CD4-positive, alpha-beta T cell treated with Interleukin-4 for 4 hours (primary cell): ENCODE results near the gene HLA-DQB2.

Source experiments
- DNase-seq: peaks from one replicate; pipeline ENCODE4 v3.0.0-alpha.2; 2020

HLA-DQB2 gene

DNA sequence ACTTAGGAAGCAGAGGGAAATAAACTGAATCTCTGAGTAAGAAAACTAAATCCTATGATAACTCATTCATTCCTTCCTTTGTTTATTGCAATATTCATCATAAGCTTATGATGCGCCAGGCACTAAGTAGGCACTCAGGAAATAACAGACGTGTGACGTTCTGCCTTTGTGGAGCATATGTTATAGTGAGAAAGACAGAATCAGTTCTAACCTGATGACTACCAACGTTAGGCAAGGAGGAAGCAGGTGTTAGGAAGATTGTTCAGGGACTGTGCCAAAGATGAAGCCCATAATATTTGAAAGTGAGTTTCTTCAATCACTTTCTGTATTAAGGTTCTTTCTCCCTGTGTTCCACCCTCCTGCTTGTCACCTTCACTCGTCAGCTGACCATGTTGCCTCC is 18.6 kb downstream of the HLA-DQB2 start:
- no peak for DNase-seq

GRCh38 chr6:32742374-32742773 is 21.0 kb downstream of the HLA-DQB2 start:
- DNase-seq: no peak

DNA sequence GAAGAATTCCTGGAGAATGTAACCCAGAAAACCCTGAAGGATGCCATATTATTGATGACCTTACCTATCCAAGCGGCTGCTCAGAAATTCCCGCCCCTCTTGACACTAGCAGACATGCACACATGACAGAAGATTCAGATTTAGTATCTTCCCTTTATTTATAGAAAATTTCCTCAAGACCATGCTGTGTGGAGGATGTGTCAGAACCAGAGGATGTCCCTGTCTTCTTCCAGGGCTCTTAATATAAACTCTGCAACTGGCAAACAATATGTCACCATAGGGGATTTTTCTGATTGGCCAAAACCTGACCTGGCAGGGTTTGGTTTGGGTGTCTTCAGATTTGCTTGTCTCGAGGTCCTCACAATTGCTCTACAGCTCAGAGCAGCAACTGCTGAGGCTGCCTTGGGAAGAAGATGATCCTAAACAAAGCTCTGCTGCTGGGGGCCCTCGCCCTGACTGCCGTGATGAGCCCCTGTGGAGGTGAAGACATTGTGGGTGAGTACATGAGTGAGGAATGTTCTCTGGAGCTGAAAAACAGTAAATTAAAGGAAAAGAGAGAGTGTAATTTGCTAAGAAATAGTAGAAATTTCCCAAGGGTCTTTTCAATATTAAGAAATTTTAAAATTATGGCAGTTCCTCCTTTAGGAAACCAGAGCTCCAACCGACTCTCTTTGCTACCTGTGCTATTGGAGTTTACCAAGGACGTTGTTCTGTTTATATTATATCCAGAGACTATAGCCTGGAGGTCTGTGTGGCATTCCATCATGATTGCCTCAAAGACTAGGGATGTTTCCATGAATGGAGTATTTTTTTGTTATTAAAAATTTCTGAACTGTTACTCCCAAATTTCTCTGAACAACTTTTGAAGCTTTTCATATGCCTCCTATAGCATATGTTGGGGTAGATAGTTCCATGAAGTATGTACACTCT is 22.0 kb downstream of the HLA-DQB2 start, which contains the start of gene HLA-DQA2:
TSS of gene HLA-DQA2 (plus strand) at position 361 of the 930 bp plus-strand sequence. CDS start at position 414, 53 bp downstream.
- no peak for DNase-seq

GRCh38 chr6:32738126-32738525 is 25.2 kb downstream of the HLA-DQB2 start:
- DNase-seq: no peak

- no peak for DNase-seq
Measured at GRCh38 chr6:32718879-32719278, 44.5 kb downstream of the HLA-DQB2 start.

GRCh38 chr6:32716396-32716795 is 46.9 kb downstream of the HLA-DQB2 start:
- DNase-seq: no peak

DNA sequence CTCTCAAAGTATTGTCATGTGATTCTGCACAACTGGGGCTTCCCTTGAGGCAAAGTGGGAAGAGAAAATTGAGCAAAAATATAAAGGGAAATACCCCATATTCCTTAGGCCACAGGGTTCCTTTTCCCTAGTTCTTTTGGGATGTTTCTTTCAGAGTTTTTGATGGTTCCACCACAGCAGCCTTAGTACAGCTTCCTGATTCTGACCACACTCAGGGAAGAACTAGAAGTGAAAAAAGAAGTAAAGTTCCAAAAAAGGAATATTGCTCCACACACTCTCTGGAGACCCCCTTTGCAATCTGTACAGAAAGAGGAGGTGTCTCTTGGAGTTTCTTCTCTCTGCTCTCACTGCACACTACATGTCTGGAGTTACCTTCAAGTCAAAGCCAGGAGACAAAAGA is 50.1 kb downstream of the HLA-DQB2 start:
- DNase-seq: no peak

- no peak for DNase-seq
Measured at GRCh38 chr6:32709625-32710024, 53.7 kb downstream of the HLA-DQB2 start.
